ENCODE results near the gene NREP.

The NREP gene

DNA sequence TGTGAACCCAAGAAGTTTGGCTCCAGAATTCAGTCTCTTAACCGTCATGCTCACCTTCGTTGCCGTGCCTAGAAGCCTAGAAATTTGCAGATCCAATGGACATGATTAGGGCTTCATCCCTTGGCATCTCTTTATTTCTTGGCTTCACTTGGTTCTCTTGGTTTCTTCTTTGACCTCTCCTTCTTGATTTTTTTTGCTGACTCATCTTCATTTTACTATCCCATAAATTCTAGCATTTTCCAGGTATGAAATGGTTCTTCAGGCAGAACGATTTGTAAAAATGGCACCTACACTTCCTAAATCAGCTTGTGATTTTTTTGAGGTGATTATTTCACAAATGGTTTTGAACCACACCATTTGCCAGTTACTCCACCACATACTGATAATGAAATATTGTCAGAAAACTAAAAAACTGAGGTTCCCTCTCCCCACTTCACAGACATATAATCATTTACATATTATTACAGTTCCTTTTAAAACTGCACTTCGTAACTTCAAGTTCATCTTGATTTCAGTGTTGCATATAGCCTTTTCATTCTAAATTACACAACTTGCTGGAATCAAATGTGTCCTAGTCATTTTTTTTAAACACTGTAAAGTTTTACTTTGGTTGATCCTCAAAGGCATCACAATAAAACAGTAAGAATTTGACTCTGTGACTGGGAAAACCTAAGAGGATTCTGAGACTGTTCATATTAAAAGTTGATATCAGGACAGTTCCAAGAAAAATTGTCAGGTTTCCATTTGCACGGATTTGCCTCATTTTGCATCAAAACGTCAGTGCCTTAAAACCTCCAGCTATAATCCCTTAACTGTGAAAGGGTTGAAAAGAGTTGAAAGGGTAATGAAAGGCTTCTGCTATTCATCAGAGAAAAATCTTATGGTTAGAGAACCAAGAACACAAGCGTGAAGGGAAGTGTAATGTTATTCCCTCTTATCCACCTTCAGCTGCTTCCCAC lies 8.9 kb upstream of the NREP start:
- TF ChIP-seq, protein P1, sequence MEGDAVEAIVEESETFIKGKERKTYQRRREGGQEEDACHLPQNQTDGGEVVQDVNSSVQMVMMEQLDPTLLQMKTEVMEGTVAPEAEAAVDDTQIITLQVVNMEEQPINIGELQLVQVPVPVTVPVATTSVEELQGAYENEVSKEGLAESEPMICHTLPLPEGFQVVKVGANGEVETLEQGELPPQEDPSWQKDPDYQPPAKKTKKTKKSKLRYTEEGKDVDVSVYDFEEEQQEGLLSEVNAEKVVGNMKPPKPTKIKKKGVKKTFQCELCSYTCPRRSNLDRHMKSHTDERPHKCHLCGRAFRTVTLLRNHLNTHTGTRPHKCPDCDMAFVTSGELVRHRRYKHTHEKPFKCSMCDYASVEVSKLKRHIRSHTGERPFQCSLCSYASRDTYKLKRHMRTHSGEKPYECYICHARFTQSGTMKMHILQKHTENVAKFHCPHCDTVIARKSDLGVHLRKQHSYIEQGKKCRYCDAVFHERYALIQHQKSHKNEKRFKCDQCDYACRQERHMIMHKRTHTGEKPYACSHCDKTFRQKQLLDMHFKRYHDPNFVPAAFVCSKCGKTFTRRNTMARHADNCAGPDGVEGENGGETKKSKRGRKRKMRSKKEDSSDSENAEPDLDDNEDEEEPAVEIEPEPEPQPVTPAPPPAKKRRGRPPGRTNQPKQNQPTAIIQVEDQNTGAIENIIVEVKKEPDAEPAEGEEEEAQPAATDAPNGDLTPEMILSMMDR (IDR thresholded peaks at IDR 0.05; ENCODE audit: low read depth, low read length): no peak
- DNase-seq (ENCODE audit: extremely low read depth, low read depth): no peak

GRCh38 chr5:111764019-111764418 lies 7.0 kb upstream of the NREP start:
- DNase-seq (ENCODE audit: extremely low read depth, low read depth): no peak
- TF ChIP-seq, protein P1 (IDR thresholded peaks at IDR 0.05; ENCODE audit: low read depth, low read length): no peak

GRCh38 chr5:111762895-111763294 lies 5.9 kb upstream of the NREP start:
- TF ChIP-seq, protein P1 (IDR thresholded peaks at IDR 0.05; ENCODE audit: low read depth, low read length): no peak
- no peak for DNase-seq (ENCODE audit: extremely low read depth, low read depth)

GRCh38 chr5:111758284-111758628 lies 1.3 kb upstream of the NREP start:
- no peak for DNase-seq (ENCODE audit: extremely low read depth, low read depth)
- TF ChIP-seq, protein P1 (IDR thresholded peaks at IDR 0.05; ENCODE audit: low read depth, low read length): no peak

DNA sequence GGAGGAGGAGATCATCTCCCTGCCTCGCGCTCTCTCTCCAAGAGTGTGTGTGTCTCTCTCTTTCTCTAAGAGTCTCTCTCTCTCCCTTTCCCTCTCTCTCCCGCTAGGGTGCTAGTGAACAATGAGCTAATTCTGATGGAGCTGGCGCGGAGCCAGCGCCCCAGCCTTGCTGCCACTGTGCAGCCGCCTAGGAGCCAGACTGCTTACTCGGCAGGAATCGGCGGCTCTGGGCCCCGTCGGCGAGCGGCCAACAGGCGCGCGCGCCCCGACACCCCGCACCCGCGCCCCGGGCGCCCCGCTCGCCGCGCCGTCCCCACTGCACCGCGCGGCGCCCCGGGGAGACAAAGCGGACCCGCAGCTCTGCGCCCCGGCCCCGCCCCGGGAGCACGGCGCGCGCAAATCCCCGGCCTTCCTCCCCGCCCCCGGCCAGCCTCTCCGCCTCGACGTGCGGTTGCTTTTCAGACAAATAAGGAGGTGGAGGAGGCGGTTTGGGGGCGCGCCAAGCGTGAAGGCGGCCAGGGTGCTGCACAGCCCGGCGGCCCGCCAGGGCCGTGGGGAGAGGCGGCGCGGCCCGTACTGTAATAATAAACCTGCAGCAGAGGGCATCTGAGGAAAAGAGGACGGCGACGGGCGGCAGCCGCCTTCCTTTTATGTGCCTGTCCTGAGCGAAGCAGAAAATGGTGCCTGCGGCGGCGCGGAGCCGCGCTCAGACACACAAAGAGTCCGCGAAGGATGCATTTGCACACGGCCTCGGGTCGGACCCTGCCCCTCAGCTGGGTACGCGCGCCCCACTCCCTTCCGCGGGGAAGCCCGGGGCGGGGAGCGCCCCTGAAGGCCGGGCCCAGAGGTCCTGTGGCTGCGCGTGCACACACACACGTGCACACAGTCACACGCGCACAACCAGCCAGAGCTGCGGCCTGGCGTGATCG lies 625 bp upstream of the NREP start:
- peak; percentile 90 for DNase-seq (ENCODE audit: extremely low read depth, low read depth)
- TF ChIP-seq, protein P1 (IDR thresholded peaks at IDR 0.05; ENCODE audit: low read depth, low read length): peak; percentile 45

DNA sequence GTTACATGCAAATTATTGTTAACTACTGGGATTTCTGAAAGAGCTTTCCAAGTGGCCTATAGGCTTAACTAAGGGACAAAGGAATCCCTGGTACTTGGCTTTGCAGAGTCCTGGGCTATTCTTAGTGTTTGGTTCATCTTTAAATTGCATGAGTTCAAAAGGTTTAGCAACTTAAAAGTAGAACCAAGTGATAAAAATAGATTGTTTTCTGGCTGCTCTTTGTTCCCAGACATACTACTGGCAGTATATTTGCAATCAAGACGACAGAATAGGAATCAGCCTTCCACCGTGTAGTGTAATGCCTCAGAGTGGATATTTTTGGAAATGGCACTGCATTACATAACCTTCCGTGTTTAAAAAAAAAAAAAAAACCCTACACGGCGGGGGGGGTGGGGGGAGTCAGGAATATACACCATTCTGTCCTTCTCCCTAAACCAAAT lies 1.0 kb downstream of the NREP start:
- TF ChIP-seq, protein P1 (IDR thresholded peaks at IDR 0.05; ENCODE audit: low read depth, low read length): peak; percentile 4
- no peak for DNase-seq (ENCODE audit: extremely low read depth, low read depth)
